H1 (cell line): ENCODE data around the gene CAMK2A. TPM values are rescaled to one million over a fixed set of nuclear protein-coding genes. Genes with fewer than 3 reads are reported as not detected.

Experiments used
- CTCF ChIA-PET: fragments of 300-600 bp; sonication (Branson Sonifier 250); formaldehyde crosslinking; loops from one replicate; lab custom pipeline; 2021; ENCODE audit not compliant: partially characterized antibody; lab: Charles Lee
- POLR2A ChIA-PET: fragments of 300-600 bp; sonication (Branson Sonifier 250); formaldehyde crosslinking; loops from one replicate; lab custom pipeline; 2021; ENCODE audit warnings: inconsistent platforms; ENCODE audit not compliant: partially characterized antibody; lab: Charles Lee
- DNase-seq, 2 experiments: peaks; one replicate each; pipeline versions ENCODE4 v3.0.0 to v3.0.0-alpha.2; 2010 to 2022; ENCODE audit warnings: low spot score in 2 of 2, low read depth in 1 of 2, mixed read lengths in 1 of 2
- FAIRE-seq: peaks from 2 replicates; lab custom pipeline; 2011; peaks lifted over from hg19 to GRCh38; lab: Jason Lieb, UNC
- H2AFZ ChIP-seq: 2 replicates; pipeline ENCODE4 v1.8.1; 2012; ENCODE audit warnings: low read length, inconsistent platforms
- H2AK5ac ChIP-seq: 2 replicates; pipeline ENCODE4 v1.6.1; 2013; ENCODE audit warnings: low read depth, low read length
- H2BK120ac ChIP-seq: replicated peaks from 2 replicates; pipeline ENCODE3; 2013; ENCODE audit warnings: low read depth, low read length, inconsistent platforms
- H2BK12ac ChIP-seq: 2 replicates; pipeline ENCODE4 v1.6.1; 2013; ENCODE audit warnings: low read depth, low read length
- H2BK15ac ChIP-seq: 2 replicates; pipeline ENCODE4 v1.6.1; 2013; ENCODE audit warnings: low read length
- H2BK20ac ChIP-seq: 2 replicates; pipeline ENCODE4 v1.6.1; 2013; ENCODE audit warnings: low read length
- H2BK5ac ChIP-seq: 2 replicates; pipeline ENCODE4 v1.6.1; 2013; ENCODE audit warnings: low read depth, low read length
- H3K14ac ChIP-seq: 2 replicates; pipeline ENCODE4 v1.6.1; 2013; ENCODE audit warnings: inconsistent platforms; ENCODE audit not compliant: insufficient read length
- H3K18ac ChIP-seq: 2 replicates; pipeline ENCODE4 v1.6.1; 2013; ENCODE audit warnings: low read length; ENCODE audit errors: extremely low read depth
- H3K23ac ChIP-seq: 2 replicates; pipeline ENCODE4 v1.6.1; 2013; ENCODE audit warnings: inconsistent platforms; ENCODE audit not compliant: insufficient read length
- H3K23me2 ChIP-seq: 2 replicates; pipeline ENCODE4 v1.6.1; 2013; ENCODE audit warnings: low read depth, low read length
- H3K27ac ChIP-seq: 2 replicates; pipeline ENCODE4 v1.6.1; 2011; ENCODE audit warnings: low read depth, low read length, inconsistent platforms
- H3K27me3 ChIP-seq, 4 experiments: replicated peaks in 1 of 4; 1 replicate in 1 of 4; 2 replicates in 3 of 4; pipeline versions ENCODE4 v1.6.1 to v1.8.1; 2011 to 2013; ENCODE audit warnings: low read length in 3 of 4, mild to moderate bottlenecking in 3 of 4, inconsistent platforms in 2 of 4, mixed read lengths in 2 of 4, moderate library complexity in 1 of 4; ENCODE audit not compliant: control insufficient read depth in 3 of 4, insufficient read depth in 3 of 4; ENCODE audit errors: extremely low read depth in 1 of 4
- H3K36me3 ChIP-seq, 4 experiments: 2 replicates each; pipeline versions ENCODE4 v1.6.1 to v1.8.1; 2011 to 2013; ENCODE audit warnings: mild to moderate bottlenecking in 4 of 4, low read length in 3 of 4, moderate library complexity in 2 of 4, control low read depth in 1 of 4, inconsistent platforms in 1 of 4; ENCODE audit not compliant: insufficient read depth in 4 of 4, control insufficient read depth in 2 of 4
- H3K4ac ChIP-seq: replicated peaks from 2 replicates; pipeline ENCODE3; 2013; ENCODE audit warnings: low read length, low read depth, mixed read lengths, inconsistent platforms; ENCODE audit not compliant: insufficient read length
- H3K4me1 ChIP-seq, 4 experiments: replicated peaks in 1 of 4; 1 replicate in 1 of 4; 2 replicates in 3 of 4; pipeline versions ENCODE4 v1.6.1 to v1.8.1; 2011 to 2013; ENCODE audit warnings: low read length in 3 of 4, inconsistent platforms in 2 of 4, mixed read lengths in 1 of 4; ENCODE audit not compliant: insufficient read depth in 4 of 4, control insufficient read depth in 3 of 4
- H3K4me2 ChIP-seq, 2 experiments: 2 replicates each; pipeline versions ENCODE4 v1.6.1 to v1.8.1; 2011 to 2013; ENCODE audit warnings: low read depth in 2 of 2, low read length in 2 of 2, control low read depth in 1 of 2, inconsistent platforms in 1 of 2, mild to moderate bottlenecking in 1 of 2; ENCODE audit not compliant: insufficient read depth in 1 of 2
- H3K4me3 ChIP-seq, 4 experiments: fragments of 200-600, 300-600 bp in 1 of 4; sonication (generic), shearing (Covaris generic), sonication (Bioruptor Twin) in 1 of 4; 2 replicates each; pipeline versions ENCODE4 v1.5.1 to v1.8.1; 2011 to 2016; ENCODE audit warnings: low read length in 4 of 4, low read depth in 3 of 4, control low read depth in 2 of 4, inconsistent platforms in 2 of 4, mild to moderate bottlenecking in 2 of 4, mixed read lengths in 1 of 4, moderate library complexity in 1 of 4; ENCODE audit not compliant: insufficient read depth in 2 of 4; ENCODE audit errors: extremely low read depth in 1 of 4
- H3K56ac ChIP-seq: replicated peaks from 2 replicates; pipeline ENCODE3; 2013; ENCODE audit warnings: low read depth, mild to moderate bottlenecking, mixed read lengths, low read length, inconsistent platforms; ENCODE audit not compliant: insufficient read length
- H3K79me1 ChIP-seq: 2 replicates; pipeline ENCODE4 v1.6.1; 2013; ENCODE audit warnings: low read depth, low read length, control low read depth
- H3K79me2 ChIP-seq, 2 experiments: 2 replicates each; pipeline versions ENCODE4 v1.6.1 to v1.8.1; 2012 to 2013; ENCODE audit warnings: low read length in 2 of 2, mild to moderate bottlenecking in 2 of 2, inconsistent platforms in 1 of 2; ENCODE audit not compliant: insufficient read depth in 2 of 2, control insufficient read depth in 1 of 2
- H3K9ac ChIP-seq, 4 experiments: replicated peaks in 1 of 4; 1 replicate in 1 of 4; 2 replicates in 3 of 4; pipeline versions ENCODE4 v1.6.1 to v1.8.1; 2011 to 2013; ENCODE audit warnings: low read depth in 3 of 4, low read length in 3 of 4, control low read depth in 2 of 4, mild to moderate bottlenecking in 2 of 4, moderate library complexity in 2 of 4, inconsistent platforms in 1 of 4; ENCODE audit errors: extremely low read depth in 1 of 4
- H3K9me3 ChIP-seq, 2 experiments: 2 replicates each; pipeline versions ENCODE4 v1.6.1 to v1.8.1; 2012 to 2013; ENCODE audit warnings: mild to moderate bottlenecking in 2 of 2, moderate library complexity in 2 of 2, control low read depth in 1 of 2, inconsistent platforms in 1 of 2, low read depth in 1 of 2, low read length in 1 of 2, mixed read lengths in 1 of 2; ENCODE audit not compliant: insufficient read depth in 2 of 2
- H4K20me1 ChIP-seq, 2 experiments: replicated peaks in 1 of 2; 2 replicates each; pipeline versions ENCODE3 to v1.8.1; 2011 to 2013; ENCODE audit warnings: inconsistent platforms in 2 of 2, low read length in 2 of 2, mild to moderate bottlenecking in 1 of 2; ENCODE audit not compliant: insufficient read depth in 2 of 2, control insufficient read depth in 1 of 2
- H4K5ac ChIP-seq: 2 replicates; pipeline ENCODE4 v1.6.1; 2013; ENCODE audit warnings: low read length, low read depth, mixed read lengths, inconsistent platforms; ENCODE audit not compliant: insufficient read length
- H4K8ac ChIP-seq: 2 replicates; pipeline ENCODE4 v1.8.0; 2013; ENCODE audit warnings: mild to moderate bottlenecking, moderate library complexity, low read length, inconsistent platforms; ENCODE audit not compliant: insufficient read depth; ENCODE audit errors: extremely low read depth
- H4K91ac ChIP-seq: replicated peaks from 2 replicates; pipeline ENCODE3; 2013; ENCODE audit warnings: low read length, mixed read lengths, inconsistent platforms; ENCODE audit not compliant: insufficient read length
- EGR1 ChIP-seq: IDR thresholded peaks from 2 replicates; pipeline ENCODE4 v1.6.1; 2011; ENCODE audit warnings: low read depth, low read length, borderline replicate concordance
- FOSL1 ChIP-seq: IDR thresholded peaks from 2 replicates; pipeline ENCODE4 v1.6.1; 2011; ENCODE audit warnings: mild to moderate bottlenecking, low read depth, low read length, moderate library complexity; ENCODE audit not compliant: insufficient read depth
- GABPA ChIP-seq: IDR thresholded peaks from 2 replicates; pipeline ENCODE4 v1.6.1; 2011; ENCODE audit warnings: mild to moderate bottlenecking, low read length, moderate library complexity, borderline replicate concordance; ENCODE audit not compliant: insufficient read depth
- JUND ChIP-seq: IDR thresholded peaks from 2 replicates; pipeline ENCODE4 v1.6.1; 2011; ENCODE audit warnings: mild to moderate bottlenecking, improper control_type of control experiment, low read length
- KDM5A ChIP-seq: fragments of 200-600 bp; IDR thresholded peaks from 2 replicates; pipeline ENCODE4 v1.7.1; 2012; ENCODE audit warnings: mild to moderate bottlenecking, low read length, inconsistent platforms, mixed read lengths
- RNF2 ChIP-seq: fragments of 200-900, 300-1000 bp; sonication (generic); IDR thresholded peaks from 2 replicates; pipeline ENCODE4 v1.7.1; 2016; ENCODE audit warnings: borderline replicate concordance, low read depth, mild to moderate bottlenecking, antibody characterized with exemption, low read length; ENCODE audit not compliant: poor library complexity, severe bottlenecking; ENCODE audit errors: missing control alignments
- SAP30 ChIP-seq: fragments of 300-600 bp; sonication (generic); IDR thresholded peaks from 2 replicates; pipeline ENCODE4 v1.7.1; 2012; ENCODE audit warnings: low read length, moderate library complexity, mild to moderate bottlenecking, inconsistent platforms; ENCODE audit not compliant: insufficient read depth, insufficient replicate concordance
- SUZ12 ChIP-seq: fragments of 200-600 bp; sonication (generic); IDR thresholded peaks from 2 replicates; pipeline ENCODE4 v1.6.1; 2012; ENCODE audit warnings: mild to moderate bottlenecking, inconsistent platforms, low read length, moderate library complexity, mixed read lengths
- TCF12 ChIP-seq: IDR thresholded peaks from 2 replicates; pipeline ENCODE4 v1.6.1; 2011; ENCODE audit warnings: low read depth, mild to moderate bottlenecking, low read length
- WGBS, 2 experiments: shearing (Covaris generic) in 1 of 2; methylation state at CpG; one replicate each; pipeline versions ENCODE4 v1.1.6 to v1.1.7; 2013 to 2015; ENCODE audit warnings: low lambda C conversion rate in 2 of 2, mixed read lengths in 2 of 2, inconsistent platforms in 1 of 2, low coverage in 1 of 2, missing lambda C conversion rate in 1 of 2; ENCODE audit not compliant: insufficient replicate concordance in 2 of 2, insufficient coverage in 1 of 2, insufficient read length in 1 of 2; ENCODE audit errors: extremely low coverage in 1 of 2, missing lambda C conversion rate in 1 of 2; 5-methylcytosine and 5-hydroxymethylcytosine counted together
- polyA plus RNA-seq, 7 experiments: library from polyadenylated mRNA; depleted of rRNA in 3 of 7; stranded (reverse) in 5 of 7; unstranded in 2 of 7; fragments of >200 nt in 5 of 7; fragments of 200-250 nt in 2 of 7; gene quantifications; 1 replicate in 5 of 7; 2 replicates in 1 of 7; 4 replicates in 1 of 7; pipeline versions ENCODE4 v1.2.1 to v1.2.3, GENCODE V29; 2011 to 2013; ENCODE audit warnings: missing spikeins in 2 of 7, mixed read lengths in 2 of 7
- total RNA-seq: library from RNA; stranded (reverse); fragmentation: NEBNext Ultra II Directional; extraction: Animal tissue kit (Norgen Biotek cat#: 25700); gene quantifications from 2 replicates; pipeline ENCODE4 v1.2.1, GENCODE V29; 2021
- TF ChIP-seq, protein P1 (sequence below): IDR thresholded peaks from 2 replicates; pipeline ENCODE4 v1.6.1; 2011; ENCODE audit warnings: low read depth, mild to moderate bottlenecking, low read length; ENCODE audit not compliant: insufficient read depth

Gene CAMK2A
- total and polyA plus RNA-seq, 2 of the 8 experiments (the other 6 are each of a cell fraction or from before 2014, with no cell fraction given) = 0.20 to 0.28 TPM

GRCh38 chr5:150192462-150192861 is 97.1 kb downstream of the CAMK2A start:
- no peak overlapping the region for H2AFZ ChIP-seq
- no peaks in the 10 kb centered on the region for H3K79me2 ChIP-seq
- no peak for FAIRE-seq
- H3K23me2 ChIP-seq = peaks cover 6% of the 10 kb centered on the region; the same call in 1 of the 2 replicates
- H3K4me2 ChIP-seq = no peak overlapping the region
- CTCF ChIA-PET = interaction anchor here (0.7 to 23.7 kb wide), 8 partner anchors 9 to 70 kb away, joined by 3 to 302 read pairs (median 4); no protein-coding TSS in a partner anchor
- H3K27me3 ChIP-seq = peaks cover 29 to 51% (median 48%) of the 10 kb centered on the region in 4 experiments
- no peak overlapping the region for H3K56ac ChIP-seq
- H2BK120ac ChIP-seq = no peak overlapping the region
- WGBS, 2 experiments = 86% methylated on average over 4 of the region's 4 CpGs; no CpG with 5 or more reads in 1 of the 2 experiments
- H4K91ac ChIP-seq = no peak overlapping the region
- no peak overlapping the region for H3K23ac ChIP-seq
- H3K4me3 ChIP-seq = no peak overlapping the region
- no peak overlapping the region for H2AK5ac ChIP-seq
- TF ChIP-seq JUND (no peak), EGR1 (no peak), FOSL1 (no peak), TCF12 (no peak), GABPA (no peak), SAP30 (no peak), KDM5A (no peak), SUZ12 (no peak), RNF2 (no peak)
- TF ChIP-seq, protein P1, sequence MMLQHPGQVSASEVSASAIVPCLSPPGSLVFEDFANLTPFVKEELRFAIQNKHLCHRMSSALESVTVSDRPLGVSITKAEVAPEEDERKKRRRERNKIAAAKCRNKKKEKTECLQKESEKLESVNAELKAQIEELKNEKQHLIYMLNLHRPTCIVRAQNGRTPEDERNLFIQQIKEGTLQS = no peak
- no peak overlapping the region for H2BK5ac ChIP-seq
- no peak overlapping the region for H4K8ac ChIP-seq
- no peak overlapping the region for H3K14ac ChIP-seq
- H2BK12ac ChIP-seq = no peak overlapping the region
- no peak overlapping the region for H2BK15ac ChIP-seq
- H2BK20ac ChIP-seq = no peak overlapping the region
- no peak overlapping the region for H3K4ac ChIP-seq
- H3K27ac ChIP-seq = no peak overlapping the region
- no peak overlapping the region for H3K18ac ChIP-seq
- H3K9ac ChIP-seq = no peak overlapping the region
- peaks cover 0 to 14% (median 5%) of the 10 kb centered on the region in 4 experiments; a peak in 5 of 7 replicates for H3K4me1 ChIP-seq
- no peaks in the 10 kb centered on the region for H3K36me3 ChIP-seq
- H4K20me1 ChIP-seq = peaks cover 1 to 3% of the 10 kb centered on the region in 2 experiments
- H3K79me1 ChIP-seq = no peaks in the 10 kb centered on the region
- no peaks in the 10 kb centered on the region for H3K9me3 ChIP-seq
- no peak overlapping the region for H4K5ac ChIP-seq
- POLR2A ChIA-PET = interaction anchor here (1.1 to 1.3 kb wide), 2 partner anchors 10 to 14 kb away, joined by 4 to 5 read pairs; no protein-coding TSS in a partner anchor
- DNase-seq = no peak
